HG03280 (cell line): ENCODE results near the gene VCAN.
A peak's percentile ranks its signal among the peaks of the same experiment; 100 is the strongest.

ENCODE experiments used
- ATAC-seq: cut with Tn5 transposase; IDR thresholded peaks from one replicate; pipeline ENCODE4 v1.9.1; 2021; ENCODE audit warnings: mild to moderate bottlenecking, moderate library complexity; ENCODE audit not compliant: unreplicated experiment

Gene VCAN

GRCh38 chr5:83527722-83528438 lies 56.3 kb downstream of the VCAN start:
- no peak for ATAC-seq

DNA sequence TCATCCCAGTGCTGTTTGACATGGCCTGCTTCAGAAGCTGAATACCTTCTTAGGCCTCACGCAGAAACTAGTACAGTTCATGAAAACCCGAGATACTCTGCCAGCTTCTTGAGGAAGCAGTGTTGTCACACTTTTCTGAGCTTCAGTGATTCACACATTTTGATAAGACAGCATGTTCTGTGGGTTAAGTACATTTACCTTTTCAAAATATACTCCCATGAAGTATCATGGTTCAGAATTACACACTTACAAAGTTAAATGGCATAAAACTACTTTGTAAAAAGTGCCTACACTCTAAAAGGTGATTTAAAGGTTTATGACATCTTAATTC lies 56.9 kb downstream of the VCAN start:
- no peak for ATAC-seq

- no peak for ATAC-seq
Measured at GRCh38 chr5:83530193-83530592, 58.6 kb downstream of the VCAN start.

DNA sequence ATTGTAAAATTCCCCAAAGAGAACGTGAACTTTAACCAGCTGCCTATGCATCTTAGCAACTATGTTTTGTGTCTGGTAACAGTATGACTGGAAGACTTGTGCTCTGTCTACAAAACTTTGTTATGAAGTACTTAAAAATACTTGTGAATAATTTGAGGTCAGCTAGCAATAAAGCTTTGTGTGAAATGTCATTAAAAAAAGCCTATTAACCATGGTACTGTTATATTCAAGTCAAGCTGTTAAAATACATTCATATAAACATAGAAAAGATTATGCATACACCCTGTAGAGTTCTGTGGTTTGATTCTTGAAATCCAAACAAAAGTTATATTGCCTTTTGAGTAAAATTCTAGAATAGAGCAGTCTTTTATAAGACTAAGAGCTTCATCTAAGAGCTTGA lies 60.1 kb downstream of the VCAN start:
- ATAC-seq = no peak

DNA sequence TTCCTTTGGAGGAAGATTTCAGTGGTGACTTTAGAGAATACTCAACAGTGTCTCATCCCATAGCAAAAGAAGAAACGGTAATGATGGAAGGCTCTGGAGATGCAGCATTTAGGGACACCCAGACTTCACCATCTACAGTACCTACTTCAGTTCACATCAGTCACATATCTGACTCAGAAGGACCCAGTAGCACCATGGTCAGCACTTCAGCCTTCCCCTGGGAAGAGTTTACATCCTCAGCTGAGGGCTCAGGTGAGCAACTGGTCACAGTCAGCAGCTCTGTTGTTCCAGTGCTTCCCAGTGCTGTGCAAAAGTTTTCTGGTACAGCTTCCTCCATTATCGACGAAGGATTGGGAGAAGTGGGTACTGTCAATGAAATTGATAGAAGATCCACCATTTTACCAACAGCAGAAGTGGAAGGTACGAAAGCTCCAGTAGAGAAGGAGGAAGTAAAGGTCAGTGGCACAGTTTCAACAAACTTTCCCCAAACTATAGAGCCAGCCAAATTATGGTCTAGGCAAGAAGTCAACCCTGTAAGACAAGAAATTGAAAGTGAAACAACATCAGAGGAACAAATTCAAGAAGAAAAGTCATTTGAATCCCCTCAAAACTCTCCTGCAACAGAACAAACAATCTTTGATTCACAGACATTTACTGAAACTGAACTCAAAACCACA lies 67.4 kb downstream of the VCAN start:
- peak; percentile 51 for ATAC-seq

DNA sequence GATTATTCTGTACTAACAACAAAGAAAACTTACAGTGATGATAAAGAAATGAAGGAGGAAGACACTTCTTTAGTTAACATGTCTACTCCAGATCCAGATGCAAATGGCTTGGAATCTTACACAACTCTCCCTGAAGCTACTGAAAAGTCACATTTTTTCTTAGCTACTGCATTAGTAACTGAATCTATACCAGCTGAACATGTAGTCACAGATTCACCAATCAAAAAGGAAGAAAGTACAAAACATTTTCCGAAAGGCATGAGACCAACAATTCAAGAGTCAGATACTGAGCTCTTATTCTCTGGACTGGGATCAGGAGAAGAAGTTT lies 67.9 kb downstream of the VCAN start:
- ATAC-seq = no peak

GRCh38 chr5:83540105-83540504 lies 68.6 kb downstream of the VCAN start:
- ATAC-seq = no peak

- no peak for ATAC-seq
Measured at GRCh38 chr5:83540783-83541182, 69.2 kb downstream of the VCAN start.

DNA sequence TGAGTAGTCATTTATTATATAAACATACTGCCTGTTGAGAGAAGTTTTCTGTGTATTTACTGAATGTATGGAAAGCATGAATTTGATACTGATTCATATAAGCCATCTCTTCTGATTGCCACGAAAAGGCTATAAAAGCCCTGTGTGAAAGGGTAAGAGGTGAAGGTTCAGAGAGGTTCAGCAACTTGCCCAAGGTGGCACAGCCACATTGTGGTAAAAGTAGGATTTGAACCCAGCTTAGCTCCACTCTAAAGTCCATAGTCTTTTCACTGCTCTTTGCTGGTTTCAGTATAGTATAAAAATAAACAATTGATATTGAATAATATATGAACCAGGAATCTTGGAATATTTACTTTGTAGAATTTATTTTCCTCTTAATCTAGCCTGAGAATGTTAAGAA lies 71.3 kb downstream of the VCAN start:
- ATAC-seq = no peak

GRCh38 chr5:83543898-83544297 lies 72.4 kb downstream of the VCAN start:
- no peak for ATAC-seq

GRCh38 chr5:83547161-83547560 lies 75.6 kb downstream of the VCAN start:
- no peak for ATAC-seq

GRCh38 chr5:83547889-83548288 lies 76.3 kb downstream of the VCAN start:
- ATAC-seq = no peak

GRCh38 chr5:83548581-83548980 lies 77.0 kb downstream of the VCAN start:
- ATAC-seq = no peak

- ATAC-seq = no peak
Measured at GRCh38 chr5:83549076-83549475, 77.5 kb downstream of the VCAN start.

DNA sequence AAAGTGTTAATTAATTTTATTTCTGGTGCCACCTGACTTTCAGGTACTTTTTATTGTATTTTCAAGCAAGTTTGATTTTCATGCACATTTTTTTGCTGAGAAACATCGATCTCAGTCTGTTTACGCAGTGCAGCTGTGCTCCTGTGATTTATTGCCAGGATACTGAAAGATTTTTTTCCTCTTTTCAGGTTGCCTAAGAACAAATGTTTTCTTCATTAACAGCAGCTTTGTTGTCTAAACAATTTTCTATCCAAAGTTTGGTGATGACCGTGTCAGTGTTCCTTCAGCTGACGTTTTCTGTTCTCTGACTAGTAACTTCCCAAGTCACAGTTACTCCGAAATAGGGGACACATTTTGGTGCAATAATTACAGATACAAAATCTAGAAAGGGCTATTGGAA lies 78.1 kb downstream of the VCAN start:
- ATAC-seq = no peak

- ATAC-seq = no peak
Measured at GRCh38 chr5:83551821-83552220, 80.3 kb downstream of the VCAN start.

- no peak for ATAC-seq
Measured at GRCh38 chr5:83552275-83552674, 80.7 kb downstream of the VCAN start.

GRCh38 chr5:83553000-83553486 lies 81.5 kb downstream of the VCAN start:
- ATAC-seq = no peak

- no peak for ATAC-seq
Measured at GRCh38 chr5:83554133-83554532, 82.6 kb downstream of the VCAN start.

GRCh38 chr5:83554686-83555085 lies 83.1 kb downstream of the VCAN start:
- no peak for ATAC-seq

DNA sequence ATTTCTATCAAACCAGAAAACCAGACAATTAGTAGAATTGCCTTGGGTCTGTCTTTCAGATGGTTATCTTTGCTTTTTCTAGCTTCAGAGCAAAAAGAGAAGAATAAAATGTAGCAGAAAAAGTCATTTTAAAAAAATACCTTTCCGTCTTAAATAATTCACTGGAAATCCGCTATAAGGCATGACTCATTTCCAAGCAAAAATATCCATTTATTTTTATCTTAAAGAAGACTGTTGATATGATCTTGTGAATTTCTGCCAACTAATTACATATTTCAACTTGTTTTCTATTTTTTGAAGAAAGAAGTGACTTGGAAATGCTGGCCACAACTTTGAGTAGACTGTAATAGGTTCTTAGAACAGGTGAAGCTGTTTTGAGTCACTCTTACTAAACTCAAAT lies 83.7 kb downstream of the VCAN start:
- no peak for ATAC-seq

DNA sequence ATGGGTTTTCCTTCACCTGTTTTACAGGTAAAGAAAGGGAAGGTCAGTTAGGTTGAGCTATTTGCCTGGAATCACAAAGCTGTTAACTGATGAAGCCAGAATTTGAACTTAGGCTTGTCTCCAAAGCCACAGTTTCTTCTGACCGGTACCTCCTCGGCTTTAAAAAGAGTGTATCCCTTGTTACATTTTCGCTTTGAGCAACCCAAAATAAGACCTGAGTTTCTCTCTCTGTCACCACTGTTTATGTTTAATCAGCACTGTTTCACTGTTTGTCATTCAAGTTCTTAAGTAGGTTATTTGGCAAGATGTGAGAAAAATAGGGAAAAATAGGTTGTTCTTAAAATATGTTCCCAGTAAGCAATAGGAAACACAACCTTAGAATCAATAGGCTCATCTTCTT lies 84.6 kb downstream of the VCAN start:
- no peak for ATAC-seq
